WTC11 (cell line): ENCODE results near the gene ANK2. TPM values are rescaled to one million over a fixed set of nuclear protein-coding genes. Genes with fewer than 3 reads are reported as not detected.
A peak's percentile ranks its signal among the peaks of the same experiment; 100 is the strongest.

ENCODE experiments used
- ATAC-seq: fragments of 200-7000 bp; cut with Tn5 transposase; 2 replicates; pipeline ENCODE4 v1.10.0; 2021; ENCODE audit warnings: mild to moderate bottlenecking, moderate library complexity
- CTCF ChIA-PET: fragments of 300-600 bp; sonication (Branson Sonifier 250); formaldehyde crosslinking; loops from one replicate; lab custom pipeline; 2021; ENCODE audit warnings: antibody characterized with exemption; lab: Charles Lee
- POLR2A ChIA-PET: fragments of 350-600 bp; sonication (Branson Sonifier 250); formaldehyde crosslinking; loops from one replicate; lab custom pipeline; 2021; ENCODE audit warnings: antibody characterized with exemption; lab: Charles Lee
- DNase-seq: peaks from one replicate; pipeline ENCODE4 v3.0.0; 2021; ENCODE audit warnings: low spot score
- H3K27ac Mint-ChIP-seq: 2 replicates; pipeline ENCODE4 v1.8.0; 2021; ENCODE audit warnings: mixed read lengths
- H3K27me3 Mint-ChIP-seq: 2 replicates; pipeline ENCODE4 v1.8.0; 2021; ENCODE audit warnings: low read depth, mild to moderate bottlenecking, moderate library complexity, mixed read lengths
- H3K36me3 Mint-ChIP-seq: 2 replicates; pipeline ENCODE4 v1.8.0; 2021; ENCODE audit warnings: mixed read lengths
- H3K4me1 Mint-ChIP-seq: 2 replicates; pipeline ENCODE4 v1.8.0; 2022; ENCODE audit warnings: mixed read lengths
- H3K4me3 Mint-ChIP-seq: 2 replicates; pipeline ENCODE4 v1.8.0; 2021; ENCODE audit warnings: mild to moderate bottlenecking, moderate library complexity, mixed read lengths
- H3K9me3 Mint-ChIP-seq: 2 replicates; pipeline ENCODE4 v1.8.0; 2021; ENCODE audit warnings: mixed read lengths
- AFF4 ChIP-seq: sonication (generic); formaldehyde crosslinking; IDR thresholded peaks from 2 replicates; pipeline ENCODE4 v1.8.1; 2023; ENCODE audit warnings: mild to moderate bottlenecking, missing genetic modification reagents, borderline replicate concordance
- CREM ChIP-seq: sonication (generic); formaldehyde crosslinking; IDR thresholded peaks from 2 replicates; pipeline ENCODE4 v1.8.1; 2022; ENCODE audit warnings: mild to moderate bottlenecking, missing genetic modification reagents, moderate library complexity
- CTCF ChIP-seq: fragments of 200-600 bp; IDR thresholded peaks from 2 replicates; pipeline ENCODE4 v1.8.0; 2022; ENCODE audit warnings: antibody characterized with exemption
- FOXK1 ChIP-seq: sonication (generic); formaldehyde crosslinking; IDR thresholded peaks from 2 replicates; pipeline ENCODE4 v1.8.0; 2022; ENCODE audit warnings: mild to moderate bottlenecking, moderate library complexity, missing genetic modification reagents
- KAT7 ChIP-seq: sonication (generic); formaldehyde crosslinking; IDR thresholded peaks from 2 replicates; pipeline ENCODE4 v1.8.1; 2023; ENCODE audit warnings: missing genetic modification reagents, mild to moderate bottlenecking, borderline replicate concordance
- NFATC4 ChIP-seq: fragments of 250-450 bp; sonication (Bioruptor Pico); IDR thresholded peaks from 2 replicates; pipeline ENCODE4 v1.9.0; 2021; ENCODE audit warnings: mild to moderate bottlenecking
- NFYB ChIP-seq: sonication (generic); formaldehyde crosslinking; conservative IDR thresholded peaks from 2 replicates; pipeline ENCODE4 v1.8.0; 2022; ENCODE audit warnings: low read depth, missing genetic modification reagents
- NR3C1 ChIP-seq: sonication (generic); formaldehyde crosslinking; conservative IDR thresholded peaks from 2 replicates; pipeline ENCODE4 v1.8.1; 2023; ENCODE audit warnings: low read depth, mild to moderate bottlenecking, missing genetic modification reagents
- PRRX2 ChIP-seq: fragments of 250-450 bp; sonication (Bioruptor Pico); IDR thresholded peaks from 2 replicates; pipeline ENCODE4 v1.8.0; 2021; ENCODE audit warnings: mild to moderate bottlenecking
- SMAD3 ChIP-seq: sonication (generic); formaldehyde crosslinking; IDR thresholded peaks from 2 replicates; pipeline ENCODE4 v1.8.0; 2022; ENCODE audit warnings: missing genetic modification reagents, mild to moderate bottlenecking, borderline replicate concordance
- SMAD4 ChIP-seq: sonication (generic); formaldehyde crosslinking; IDR thresholded peaks from 2 replicates; pipeline ENCODE4 v1.8.0; 2022; ENCODE audit warnings: mild to moderate bottlenecking, missing genetic modification reagents
- SP1 ChIP-seq: sonication (generic); formaldehyde crosslinking; conservative IDR thresholded peaks from 2 replicates; pipeline ENCODE4 v1.8.1; 2022; ENCODE audit warnings: missing genetic modification reagents
- TP53 ChIP-seq: sonication (generic); formaldehyde crosslinking; IDR thresholded peaks from 2 replicates; pipeline ENCODE4 v1.8.1; 2023; ENCODE audit warnings: mild to moderate bottlenecking, missing genetic modification reagents
- ZBTB43 ChIP-seq: sonication (generic); formaldehyde crosslinking; IDR thresholded peaks from 2 replicates; pipeline ENCODE4 v1.8.1; 2023; ENCODE audit warnings: mild to moderate bottlenecking, missing genetic modification reagents
- ZNF263 ChIP-seq: sonication (generic); formaldehyde crosslinking; IDR thresholded peaks from 2 replicates; pipeline ENCODE4 v1.8.1; 2022; ENCODE audit warnings: low read depth, mild to moderate bottlenecking, moderate library complexity, missing genetic modification reagents
- ZNF512 ChIP-seq: sonication (generic); formaldehyde crosslinking; IDR thresholded peaks from 2 replicates; pipeline ENCODE4 v1.8.1; 2022; ENCODE audit warnings: missing genetic modification reagents, borderline replicate concordance
- total RNA-seq: library from RNA; stranded (reverse); gene quantifications from 3 replicates; pipeline ENCODE4 v1.2.3, GENCODE V29; 2021
- TF ChIP-seq, protein P1 (sequence below): sonication (generic); formaldehyde crosslinking; IDR thresholded peaks from 2 replicates; pipeline ENCODE4 v1.8.0; 2022; ENCODE audit warnings: mild to moderate bottlenecking, missing genetic modification reagents
- TF ChIP-seq, protein P2 (sequence below): sonication (generic); formaldehyde crosslinking; IDR thresholded peaks from 2 replicates; pipeline ENCODE4 v1.8.1; 2022; ENCODE audit warnings: low read depth, missing genetic modification reagents, borderline replicate concordance
- TF ChIP-seq, protein P3 (sequence below): sonication (generic); formaldehyde crosslinking; IDR thresholded peaks from 2 replicates; pipeline ENCODE4 v1.8.1; 2022; ENCODE audit warnings: low read depth, mild to moderate bottlenecking, moderate library complexity, missing genetic modification reagents, borderline replicate concordance

ANK2 gene
- total RNA-seq, 1 experiment from 2014 or later = 27.9 TPM

GRCh38 chr4:113187358-113187757 is 137.9 kb downstream of the ANK2 start (continued):
- TF ChIP-seq, protein P1, sequence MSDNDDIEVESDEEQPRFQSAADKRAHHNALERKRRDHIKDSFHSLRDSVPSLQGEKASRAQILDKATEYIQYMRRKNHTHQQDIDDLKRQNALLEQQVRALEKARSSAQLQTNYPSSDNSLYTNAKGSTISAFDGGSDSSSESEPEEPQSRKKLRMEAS = no peak

DNA sequence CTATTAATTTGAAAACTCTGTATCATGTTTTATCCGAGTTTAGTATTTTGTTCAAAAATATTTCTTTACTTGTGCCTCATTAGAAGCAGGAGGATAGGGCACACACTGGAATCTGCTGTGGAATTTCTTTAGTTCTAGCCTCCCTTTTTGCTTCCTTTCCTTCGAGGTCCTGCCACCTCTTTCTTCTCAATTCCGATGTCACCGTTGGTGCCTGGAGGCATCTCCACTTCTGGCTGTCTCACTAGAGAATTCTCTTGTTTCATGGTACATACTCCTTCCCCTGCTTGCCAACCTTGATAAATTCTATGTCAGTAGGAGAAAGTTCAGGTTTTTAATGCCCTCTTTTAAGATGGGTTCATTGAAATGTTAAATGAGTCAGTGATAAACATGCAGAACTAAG is 140.1 kb downstream of the ANK2 start:
- Mint-ChIP-seq H3K27me3 (no peaks in the 10 kb centered on the region), H3K4me3 (no peak overlapping the region), H3K36me3 (peaks cover 6% of the 10 kb centered on the region; the same call in 1 of the 2 replicates)
- POLR2A ChIA-PET = no interaction called here
- no peak for ATAC-seq
- CTCF ChIA-PET = no interaction called here
- TF ChIP-seq KAT7 (CRISPR knock-in tag) (no peak), TP53 (CRISPR knock-in tag) (no peak), PRRX2 (CRISPR knock-in tag) (no peak), SMAD4 (CRISPR knock-in tag) (no peak), NR3C1 (no peak), SMAD3 (no peak), ZBTB43 (CRISPR knock-in tag) (no peak), NFYB (CRISPR knock-in tag) (no peak), SP1 (CRISPR knock-in tag) (no peak), ZNF263 (CRISPR knock-in tag) (no peak), AFF4 (CRISPR knock-in tag) (no peak), FOXK1 (CRISPR knock-in tag) (no peak), NFATC4 (CRISPR knock-in tag) (no peak)
- TF ChIP-seq, protein P2, sequence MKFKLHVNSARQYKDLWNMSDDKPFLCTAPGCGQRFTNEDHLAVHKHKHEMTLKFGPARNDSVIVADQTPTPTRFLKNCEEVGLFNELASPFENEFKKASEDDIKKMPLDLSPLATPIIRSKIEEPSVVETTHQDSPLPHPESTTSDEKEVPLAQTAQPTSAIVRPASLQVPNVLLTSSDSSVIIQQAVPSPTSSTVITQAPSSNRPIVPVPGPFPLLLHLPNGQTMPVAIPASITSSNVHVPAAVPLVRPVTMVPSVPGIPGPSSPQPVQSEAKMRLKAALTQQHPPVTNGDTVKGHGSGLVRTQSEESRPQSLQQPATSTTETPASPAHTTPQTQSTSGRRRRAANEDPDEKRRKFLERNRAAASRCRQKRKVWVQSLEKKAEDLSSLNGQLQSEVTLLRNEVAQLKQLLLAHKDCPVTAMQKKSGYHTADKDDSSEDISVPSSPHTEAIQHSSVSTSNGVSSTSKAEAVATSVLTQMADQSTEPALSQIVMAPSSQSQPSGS (CRISPR knock-in tag) = no peak
- TF ChIP-seq, protein P3, sequence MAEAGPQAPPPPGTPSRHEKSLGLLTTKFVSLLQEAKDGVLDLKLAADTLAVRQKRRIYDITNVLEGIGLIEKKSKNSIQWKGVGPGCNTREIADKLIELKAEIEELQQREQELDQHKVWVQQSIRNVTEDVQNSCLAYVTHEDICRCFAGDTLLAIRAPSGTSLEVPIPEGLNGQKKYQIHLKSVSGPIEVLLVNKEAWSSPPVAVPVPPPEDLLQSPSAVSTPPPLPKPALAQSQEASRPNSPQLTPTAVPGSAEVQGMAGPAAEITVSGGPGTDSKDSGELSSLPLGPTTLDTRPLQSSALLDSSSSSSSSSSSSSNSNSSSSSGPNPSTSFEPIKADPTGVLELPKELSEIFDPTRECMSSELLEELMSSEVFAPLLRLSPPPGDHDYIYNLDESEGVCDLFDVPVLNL (CRISPR knock-in tag) = no peak
- TF ChIP-seq, all 79 proteins: peak for 0
- Mint-ChIP-seq H3K27ac (no peak overlapping the region), H3K9me3 (peaks cover 3% of the 10 kb centered on the region; the same call in 1 of the 2 replicates), H3K4me1 (peaks cover 26% of the 10 kb centered on the region)
- no peak for DNase-seq

DNA sequence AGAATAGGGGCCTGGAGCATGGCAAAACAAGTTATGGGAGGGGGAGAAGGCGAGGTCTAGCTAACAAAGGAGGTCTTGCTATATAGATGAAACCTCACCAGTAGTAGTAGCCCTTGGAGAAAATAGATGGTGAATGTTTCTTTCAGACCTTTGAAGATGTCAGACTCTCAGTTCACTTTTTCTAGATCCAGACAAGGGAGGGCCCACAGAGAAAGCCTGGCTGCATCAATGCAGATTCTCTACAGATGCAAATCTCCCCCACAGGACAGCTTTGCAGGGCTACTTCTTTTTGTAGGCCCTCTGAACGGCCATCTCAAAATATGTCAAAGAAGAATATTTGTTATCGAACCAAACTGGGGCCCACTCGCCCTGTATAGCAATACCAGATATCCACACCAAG is 159.7 kb downstream of the ANK2 start:
- no peak; the same call in 1 of the 2 replicates for ATAC-seq
- ChIA-PET POLR2A (interaction anchor here (0.6 kb wide), 1 partner anchor 160 kb away, joined by 3 read pairs; no protein-coding TSS in a partner anchor), CTCF (interaction anchor here (0.9 kb wide), 1 partner anchor 39 kb away, joined by 4 read pairs; no protein-coding TSS in a partner anchor)
- TF ChIP-seq ZNF512 (CRISPR knock-in tag) = no peak
- no peak for TF ChIP-seq ZNF263 (CRISPR knock-in tag)
- TF ChIP-seq KAT7 (CRISPR knock-in tag) = no peak
- TF ChIP-seq CREM (CRISPR knock-in tag) = no peak
- no peak for TF ChIP-seq CTCF

More for the DNA sequence above, 159.7 kb downstream of the ANK2 start:
- Mint-ChIP-seq H3K9me3 (no peaks in the 10 kb centered on the region), H3K27ac (peak overlapping the region; percentile 61), H3K27me3 (no peaks in the 10 kb centered on the region), H3K4me1 (peaks cover 26% of the 10 kb centered on the region), H3K36me3 (no peaks in the 10 kb centered on the region), H3K4me3 (no peak overlapping the region)
- DNase-seq = no peak
